C4-2B (cell line): ENCODE data around the gene KCNQ4.
A peak's percentile ranks its signal among the peaks of the same experiment; 100 is the strongest.

ENCODE experiments used
- CTCF ChIP-seq: fragments of 450-650 bp; conservative IDR thresholded peaks from 2 replicates; pipeline ENCODE4 v1.5.1; 2017; ENCODE audit warnings: mild to moderate bottlenecking
- ZFX ChIP-seq: fragments of 450-650 bp; IDR thresholded peaks from 2 replicates; pipeline ENCODE4 v1.6.1; 2017

- TF ChIP-seq CTCF (peak; percentile 95), ZFX (no peak)
Observed at GRCh38 chr1:40848530-40849189, 65.1 kb downstream of the KCNQ4 start.
